A673 (cell line): ENCODE data around the gene SLC40A1.

Source experiments
- EZH2 ChIP-seq: fragments of 200-600 bp; sonication (generic); IDR thresholded peaks from 2 replicates; pipeline ENCODE4 v1.6.1; 2017; ENCODE audit warnings: borderline replicate concordance, low read depth, mild to moderate bottlenecking, mixed read lengths, antibody characterized with exemption, low read length; ENCODE audit not compliant: poor library complexity, severe bottlenecking
- TF ChIP-seq, protein P1 (sequence below): fragments of 300-800, 200-600 bp; sonication (generic); conservative IDR thresholded peaks from 2 replicates; pipeline ENCODE4 v1.5.1; 2017; ENCODE audit warnings: low read depth, mild to moderate bottlenecking, antibody characterized with exemption, low read length, moderate library complexity, mixed read lengths

DNA sequence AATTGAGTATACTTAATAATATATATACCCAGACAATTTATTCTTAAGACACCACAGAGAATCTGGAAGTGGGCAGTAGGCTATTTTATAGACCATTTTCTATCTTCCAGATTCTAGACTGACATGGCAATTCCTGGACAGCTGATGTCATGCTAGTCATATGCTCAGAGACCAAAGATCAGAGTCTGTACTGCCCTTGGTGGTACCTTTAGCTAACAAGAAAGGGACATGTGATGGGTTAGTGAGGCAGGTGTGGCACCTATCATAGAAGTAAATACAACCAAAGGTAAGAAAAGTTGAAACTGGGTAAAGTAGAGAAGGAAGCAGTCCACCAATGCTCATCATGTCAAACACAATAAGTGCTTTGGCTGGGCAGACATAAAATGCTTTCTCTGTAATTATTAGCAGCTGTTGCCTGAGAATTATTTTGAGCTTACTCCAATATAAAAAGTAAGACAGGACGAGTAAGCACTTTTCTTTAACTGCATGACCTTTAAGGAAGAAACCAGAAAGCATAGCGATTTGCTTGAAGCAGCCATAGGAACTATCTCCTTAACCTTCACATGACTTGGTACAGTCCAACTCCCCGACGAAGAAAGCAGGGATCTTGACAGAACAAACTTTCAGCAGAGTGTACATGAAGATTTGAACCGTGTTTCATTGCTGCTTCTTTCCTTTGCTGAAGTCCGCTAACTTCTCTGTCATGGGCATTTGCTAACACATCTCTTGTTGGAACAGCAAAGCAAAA lies 47.1 kb downstream of the SLC40A1 start:
- TF ChIP-seq, protein P1, sequence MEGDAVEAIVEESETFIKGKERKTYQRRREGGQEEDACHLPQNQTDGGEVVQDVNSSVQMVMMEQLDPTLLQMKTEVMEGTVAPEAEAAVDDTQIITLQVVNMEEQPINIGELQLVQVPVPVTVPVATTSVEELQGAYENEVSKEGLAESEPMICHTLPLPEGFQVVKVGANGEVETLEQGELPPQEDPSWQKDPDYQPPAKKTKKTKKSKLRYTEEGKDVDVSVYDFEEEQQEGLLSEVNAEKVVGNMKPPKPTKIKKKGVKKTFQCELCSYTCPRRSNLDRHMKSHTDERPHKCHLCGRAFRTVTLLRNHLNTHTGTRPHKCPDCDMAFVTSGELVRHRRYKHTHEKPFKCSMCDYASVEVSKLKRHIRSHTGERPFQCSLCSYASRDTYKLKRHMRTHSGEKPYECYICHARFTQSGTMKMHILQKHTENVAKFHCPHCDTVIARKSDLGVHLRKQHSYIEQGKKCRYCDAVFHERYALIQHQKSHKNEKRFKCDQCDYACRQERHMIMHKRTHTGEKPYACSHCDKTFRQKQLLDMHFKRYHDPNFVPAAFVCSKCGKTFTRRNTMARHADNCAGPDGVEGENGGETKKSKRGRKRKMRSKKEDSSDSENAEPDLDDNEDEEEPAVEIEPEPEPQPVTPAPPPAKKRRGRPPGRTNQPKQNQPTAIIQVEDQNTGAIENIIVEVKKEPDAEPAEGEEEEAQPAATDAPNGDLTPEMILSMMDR, result no peak
- no peak for TF ChIP-seq EZH2
